Spinal cord (tissue), 10 donors: ENCODE measurements around the gene TCP11. TPM values are rescaled to one million over a fixed set of nuclear protein-coding genes. Genes with fewer than 3 reads are reported as not detected.

Experiments used
- DNase-seq, 6 donors: peaks; one replicate each; pipeline versions ENCODE4 v3.0.0 to v3.0.0-alpha.2; 2013 to 2015; ENCODE audit warnings: low spot score in 6 of 6, low read depth in 4 of 6
- H3K27ac ChIP-seq: one replicate; pipeline ENCODE4 v1.5.1; 2013; ENCODE audit warnings: low read depth, low read length, control low read depth
- H3K27me3 ChIP-seq: one replicate; pipeline ENCODE4 v1.6.1; 2013; ENCODE audit warnings: low read length; ENCODE audit not compliant: control insufficient read depth, insufficient read depth
- H3K36me3 ChIP-seq: one replicate; pipeline ENCODE4 v1.6.1; 2013; ENCODE audit warnings: low read length; ENCODE audit not compliant: control insufficient read depth, insufficient read depth
- H3K4me1 ChIP-seq: one replicate; pipeline ENCODE4 v1.6.1; 2013; ENCODE audit warnings: low read length; ENCODE audit not compliant: control insufficient read depth, insufficient read depth
- H3K4me3 ChIP-seq: one replicate; pipeline ENCODE4 v1.5.1; 2013; ENCODE audit warnings: low read depth, low read length, control low read depth
- H3K9me3 ChIP-seq: one replicate; pipeline ENCODE4 v1.6.1; 2013; ENCODE audit warnings: low read length; ENCODE audit not compliant: control insufficient read depth, insufficient read depth
- WGBS: methylation state at CpG from one replicate; pipeline ENCODE4 v1.1.5; 2013; ENCODE audit warnings: missing lambda C conversion rate; ENCODE audit not compliant: insufficient coverage; 5-methylcytosine and 5-hydroxymethylcytosine counted together
- polyA plus RNA-seq, 2 donors: library from polyadenylated mRNA; unstranded; fragments of 120-200 nt; gene quantifications; one replicate each; pipeline ENCODE4 v1.2.1, GENCODE V29; 2013; ENCODE audit not compliant: insufficient read length in 2 of 2
- total RNA-seq, 2 donors: library from RNA; depleted of rRNA in 1 of 2; stranded (reverse); fragments of 120-200 nt in 1 of 2; fragments of >200 nt in 1 of 2; gene quantifications; one replicate each; pipeline versions ENCODE4 v1.2.3 to v1.2.4, GENCODE V29; 2013 to 2014
- donor health status: healthy.

Gene TCP11
- total and polyA plus RNA-seq, 4 donors: 0.30 to 2.0 (median 0.45) TPM

DNA sequence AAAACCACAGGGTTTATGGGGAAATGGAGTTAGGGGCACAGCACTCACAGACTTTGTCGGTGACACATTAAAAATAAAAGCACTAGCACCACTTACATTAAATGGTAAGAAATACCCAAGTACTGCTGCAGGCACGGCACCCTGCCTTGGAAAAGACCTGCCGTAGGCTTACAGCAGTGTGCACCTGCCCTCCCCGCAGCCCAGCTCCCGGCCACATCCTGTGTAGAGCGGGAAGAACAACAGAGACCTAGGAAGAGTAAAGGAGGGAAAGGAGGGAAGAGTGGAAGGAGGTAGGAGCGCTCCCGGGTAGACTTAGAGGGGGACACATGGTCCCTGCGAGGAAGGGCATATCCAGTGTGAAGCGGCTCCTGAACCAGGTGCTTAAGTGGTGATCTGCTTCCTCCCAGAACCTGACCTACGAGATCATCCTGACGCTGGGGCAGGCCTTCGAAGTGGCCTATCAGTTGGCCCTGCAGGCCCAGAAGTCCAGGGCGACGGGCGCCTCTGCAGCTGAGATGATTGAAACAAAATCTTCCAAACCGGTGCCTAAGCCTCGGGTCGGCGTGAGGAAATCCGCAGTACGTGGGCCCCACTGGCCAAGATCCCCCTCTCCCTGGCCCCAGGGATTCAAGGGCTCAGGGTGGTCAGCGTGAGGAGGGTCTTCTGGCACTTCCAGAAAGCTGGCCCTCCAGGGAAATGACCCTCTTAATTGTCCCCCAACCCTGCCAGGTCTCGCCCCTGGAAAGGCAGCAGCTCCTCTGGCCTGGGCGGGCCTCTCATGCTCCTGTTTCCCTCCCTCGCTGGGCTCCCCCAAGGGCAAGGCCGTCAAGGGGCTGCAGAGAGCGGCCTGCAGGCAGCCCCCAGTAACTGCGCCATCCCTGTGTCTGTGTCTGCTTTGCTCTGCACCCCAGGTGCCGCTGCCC is 55.5 kb downstream of the TCP11 start:
- 93% methylated on average over 29 of the region's 30 CpGs for WGBS
- peaks cover 49% of the 10 kb centered on the region for H3K4me1 ChIP-seq
- no peak overlapping the region for H3K27ac ChIP-seq
- H3K9me3 ChIP-seq: no peaks in the 10 kb centered on the region
- H3K27me3 ChIP-seq: no peaks in the 10 kb centered on the region
- DNase-seq: no peak
- no peak overlapping the region for H3K4me3 ChIP-seq
- peaks cover 95% of the 10 kb centered on the region for H3K36me3 ChIP-seq

DNA sequence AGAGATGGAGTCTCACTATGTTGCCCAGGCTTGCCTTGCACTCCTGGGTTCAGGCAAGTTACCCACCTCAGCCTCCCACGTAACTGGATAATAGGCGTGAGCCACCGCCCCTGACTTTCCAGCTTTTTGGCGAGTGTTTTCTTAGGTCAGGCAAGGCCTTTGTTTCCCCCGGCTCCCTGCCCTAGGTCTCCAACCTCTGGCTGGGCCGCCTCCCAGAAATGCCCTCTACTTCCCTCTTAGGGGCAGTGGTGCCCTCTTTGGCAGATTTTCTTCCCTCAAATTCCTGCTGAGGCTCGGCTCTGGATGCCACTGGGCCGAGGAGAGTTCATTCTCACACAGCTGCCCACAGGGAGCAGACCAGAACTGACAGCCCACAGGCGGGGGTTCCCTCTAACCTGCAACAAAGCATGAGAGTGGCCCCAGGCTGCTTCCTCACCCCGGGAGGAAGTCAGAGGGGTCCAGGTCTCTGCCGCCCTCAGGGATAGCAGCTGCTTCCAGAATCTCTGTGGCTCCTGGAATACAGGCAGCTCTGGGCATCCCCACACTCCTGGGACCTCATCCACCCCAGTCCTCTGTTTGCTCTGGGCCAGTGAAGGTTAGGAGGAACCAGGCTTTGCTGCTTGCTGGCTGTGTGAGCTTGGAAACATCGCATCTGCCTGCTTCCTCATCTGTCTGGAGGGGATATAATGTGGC is 56.5 kb downstream of the TCP11 start:
- peaks cover 99% of the 10 kb centered on the region for H3K36me3 ChIP-seq
- H3K9me3 ChIP-seq: no peaks in the 10 kb centered on the region
- no peak overlapping the region for H3K27ac ChIP-seq
- no peaks in the 10 kb centered on the region for H3K27me3 ChIP-seq
- H3K4me3 ChIP-seq: no peak overlapping the region
- no peak for DNase-seq
- WGBS: 85% methylated on average over 9 of the region's 12 CpGs
- peaks cover 44% of the 10 kb centered on the region for H3K4me1 ChIP-seq

DNA sequence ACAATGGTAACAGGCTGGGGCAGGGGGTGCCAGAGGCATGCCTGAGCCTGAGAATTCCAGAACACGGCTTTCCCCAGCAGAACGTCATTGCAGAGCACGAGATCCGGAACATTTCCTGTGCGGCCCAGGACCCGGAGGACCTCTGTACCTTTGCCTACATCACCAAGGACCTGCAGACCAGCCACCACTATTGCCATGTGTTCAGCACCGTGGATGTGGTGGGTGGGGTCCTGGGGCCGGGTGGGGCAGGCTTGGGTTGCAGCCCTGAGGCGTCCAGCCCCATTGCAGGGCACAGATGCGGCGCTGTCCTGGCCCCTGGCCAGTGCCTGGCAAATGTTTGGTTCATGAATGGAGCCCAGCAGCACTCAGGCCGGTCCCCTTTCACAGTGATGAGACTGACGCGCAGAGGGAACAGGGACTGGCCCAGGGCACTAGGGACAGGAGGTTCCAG is 57.1 kb downstream of the TCP11 start:
- Histone ChIP-seq H3K36me3 (peaks cover 100% of the 10 kb centered on the region), H3K27ac (no peak overlapping the region), H3K4me3 (no peak overlapping the region), H3K4me1 (peaks cover 38% of the 10 kb centered on the region), H3K9me3 (no peaks in the 10 kb centered on the region), H3K27me3 (no peaks in the 10 kb centered on the region)
- 61% methylated on average over 11 of the region's 14 CpGs for WGBS
- DNase-seq: no peak

DNA sequence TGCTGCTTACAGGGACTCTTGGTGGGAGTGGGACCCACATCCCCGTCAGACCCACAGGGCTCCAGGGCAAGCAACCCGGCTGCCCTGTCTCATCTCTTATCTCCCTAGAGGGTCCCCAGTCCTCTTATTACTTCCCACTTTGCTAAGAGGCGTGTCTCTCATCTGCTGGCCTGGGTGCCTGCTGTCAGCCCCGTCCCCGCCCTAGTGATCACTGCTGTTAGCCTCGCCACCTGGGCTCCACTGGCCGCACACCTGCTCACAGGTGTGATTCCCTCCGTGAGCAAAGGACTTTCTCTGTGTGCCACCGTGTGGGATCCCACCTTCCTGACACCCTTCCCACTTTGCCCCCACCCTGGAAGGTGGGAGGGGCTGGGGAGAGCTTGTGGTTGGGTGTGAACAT is 57.6 kb downstream of the TCP11 start:
- no peak for DNase-seq
- H3K36me3 ChIP-seq: peaks cover 100% of the 10 kb centered on the region
- H3K4me1 ChIP-seq: peaks cover 33% of the 10 kb centered on the region

DNA sequence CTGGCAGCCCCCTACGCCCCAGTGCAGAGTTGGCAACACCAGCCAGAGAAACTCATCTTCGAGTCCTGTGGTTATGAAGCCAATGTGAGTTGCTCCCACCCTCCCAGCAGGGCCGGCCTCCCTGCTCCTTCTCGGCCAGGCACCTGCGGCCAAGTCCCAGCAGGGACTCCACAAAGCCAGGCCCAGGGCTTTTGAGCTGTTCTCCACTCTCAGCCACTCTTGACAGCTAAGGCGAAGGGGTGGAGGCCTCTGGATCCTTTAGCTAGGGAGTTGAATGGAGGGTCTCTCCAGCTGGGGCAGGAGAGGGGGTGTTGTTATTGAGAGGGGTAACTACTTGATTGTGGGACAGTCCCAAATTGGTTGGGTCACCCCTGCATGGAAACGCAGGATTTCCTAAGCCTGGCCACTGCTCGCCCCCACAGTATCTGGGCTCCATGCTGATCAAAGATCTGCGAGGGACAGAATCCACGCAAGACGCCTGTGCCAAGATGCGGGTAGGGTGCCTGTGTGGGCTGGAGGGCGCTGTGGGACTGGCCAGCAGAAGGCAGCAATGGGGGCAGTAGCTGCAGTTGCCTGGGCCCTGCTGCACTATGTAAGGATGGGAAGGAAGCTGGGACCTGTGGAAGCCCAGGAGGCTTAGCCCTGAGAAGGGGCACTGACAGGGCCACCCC is 58.3 kb downstream of the TCP11 start:
- Histone ChIP-seq H3K9me3 (no peaks in the 10 kb centered on the region), H3K27me3 (no peaks in the 10 kb centered on the region), H3K4me3 (no peak overlapping the region), H3K36me3 (peaks cover 100% of the 10 kb centered on the region), H3K4me1 (peaks cover 32% of the 10 kb centered on the region), H3K27ac (no peak overlapping the region)
- no peak for DNase-seq
- WGBS: 68% methylated on average over 12 of the region's 13 CpGs

More for the DNA sequence above, 57.6 kb downstream of the TCP11 start:
- Histone ChIP-seq H3K9me3 (no peaks in the 10 kb centered on the region), H3K27me3 (no peaks in the 10 kb centered on the region), H3K27ac (no peak overlapping the region), H3K4me3 (no peak overlapping the region)
- WGBS: 83% methylated on average over 3 of the region's 9 CpGs

DNA sequence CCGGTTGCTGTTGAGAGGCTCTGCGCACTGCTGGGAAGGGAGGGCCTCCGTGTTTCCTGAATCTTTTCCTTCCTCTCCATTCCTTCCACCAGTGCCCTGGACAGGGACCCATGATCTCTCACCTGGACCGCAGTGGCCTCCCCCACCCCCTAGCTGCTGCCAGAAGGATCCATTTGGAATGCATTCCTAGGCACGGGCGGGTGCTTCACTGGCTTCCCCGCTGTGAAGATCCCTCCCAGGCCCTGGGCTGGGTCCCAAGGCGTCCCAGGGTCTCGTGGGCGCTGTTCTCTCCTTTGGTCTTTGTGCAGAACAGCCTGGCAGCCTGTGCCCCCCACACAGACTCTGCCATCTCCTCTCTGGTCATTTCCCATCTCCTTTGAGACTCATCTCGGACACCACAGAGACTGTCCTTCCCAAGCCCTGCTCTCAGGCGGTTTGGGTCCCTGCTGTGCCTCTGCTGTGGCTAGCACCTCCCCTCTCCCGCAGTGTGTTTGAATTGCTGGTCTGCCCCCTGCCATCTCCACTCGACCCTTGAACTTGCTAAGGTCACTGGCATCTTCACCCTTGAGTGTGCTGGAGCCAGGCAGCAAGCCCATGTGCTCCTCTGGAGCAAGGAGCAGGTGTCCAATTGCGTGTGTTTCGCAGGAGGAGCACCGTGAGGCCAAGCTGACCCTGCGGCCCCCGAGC is 59.0 kb downstream of the TCP11 start:
- peaks cover 100% of the 10 kb centered on the region for H3K36me3 ChIP-seq
- peaks cover 32% of the 10 kb centered on the region for H3K4me1 ChIP-seq
- H3K9me3 ChIP-seq: no peaks in the 10 kb centered on the region
- 67% methylated on average over 19 of the region's 19 CpGs for whole genome bisulfite sequencing
- H3K27me3 ChIP-seq: no peaks in the 10 kb centered on the region
- peak overlapping the region; percentile 42 for H3K27ac ChIP-seq
- no peak for DNase-seq
- H3K4me3 ChIP-seq: no peak overlapping the region

DNA sequence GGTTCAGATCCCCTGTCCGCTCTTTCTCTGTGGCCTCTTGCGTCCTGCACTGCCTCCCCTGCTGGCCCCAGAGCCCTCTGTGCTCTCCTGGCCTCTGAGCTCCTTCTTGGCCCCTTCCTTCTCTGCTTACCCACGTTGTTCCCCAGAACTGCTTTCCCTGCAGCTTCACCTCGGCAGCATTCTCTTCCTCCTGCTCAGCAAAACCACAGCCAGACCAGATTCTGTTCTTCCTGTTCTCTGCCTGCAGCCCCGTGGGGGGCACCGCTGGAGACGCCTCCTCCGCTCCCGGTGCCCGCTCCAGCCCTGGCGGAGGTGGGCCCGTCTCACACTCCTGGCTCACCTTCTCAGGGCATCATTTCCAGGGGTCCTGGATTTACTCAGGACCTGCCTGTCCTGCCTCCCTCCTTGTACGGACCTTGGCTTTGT is 59.7 kb downstream of the TCP11 start:
- 60% methylated on average over 13 of the region's 13 CpGs for WGBS
- H3K27me3 ChIP-seq: no peaks in the 10 kb centered on the region
- peak overlapping the region; percentile 42 for H3K27ac ChIP-seq
- peaks cover 95% of the 10 kb centered on the region for H3K36me3 ChIP-seq
- H3K4me1 ChIP-seq: peaks cover 32% of the 10 kb centered on the region
- no peak overlapping the region for H3K4me3 ChIP-seq
- no peak for DNase-seq
- no peaks in the 10 kb centered on the region for H3K9me3 ChIP-seq

DNA sequence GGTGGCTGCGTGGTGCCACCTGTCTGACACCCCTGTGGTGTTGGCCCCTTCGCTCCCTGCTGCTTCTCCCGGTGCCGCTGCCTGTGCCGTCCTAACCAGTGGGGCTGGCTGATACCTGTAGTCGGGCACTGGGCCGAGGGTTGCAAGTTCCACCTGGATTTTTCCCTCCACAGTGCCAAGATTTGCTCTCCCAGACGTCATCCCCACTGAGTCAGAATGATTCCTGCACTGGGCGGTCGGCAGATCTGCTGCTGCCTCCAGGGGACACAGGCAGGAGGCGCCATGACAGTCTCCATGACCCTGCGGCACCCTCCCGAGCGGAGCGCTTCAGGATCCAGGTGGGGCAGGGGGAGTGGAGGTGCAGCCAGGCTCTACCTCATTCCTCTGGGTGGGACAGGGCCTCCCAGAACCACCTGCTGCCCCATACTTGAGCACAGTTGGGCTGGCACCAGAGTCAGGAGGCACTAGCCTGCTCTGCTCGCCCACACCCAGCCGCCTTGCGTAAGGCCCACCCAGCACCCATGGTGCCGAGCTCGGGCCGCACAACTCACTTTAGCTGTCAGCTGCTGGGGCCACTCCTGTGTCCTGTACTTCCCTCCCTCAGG is 60.2 kb downstream of the TCP11 start:
- peak overlapping the region; percentile 42 for H3K27ac ChIP-seq
- H3K4me1 ChIP-seq: peaks cover 32% of the 10 kb centered on the region
- H3K4me3 ChIP-seq: no peak overlapping the region
- peaks cover 92% of the 10 kb centered on the region for H3K36me3 ChIP-seq
- no peak for DNase-seq
- no peaks in the 10 kb centered on the region for H3K9me3 ChIP-seq
- WGBS: 85% methylated on average over 21 of the region's 21 CpGs
- no peaks in the 10 kb centered on the region for H3K27me3 ChIP-seq
